GM21717 (cell line): ENCODE data around the gene ITGAD.

Experiments
- ATAC-seq: cut with Tn5 transposase; IDR thresholded peaks from one replicate; pipeline ENCODE4 v1.9.1; 2021; ENCODE audit warnings: mild to moderate bottlenecking, moderate library complexity; ENCODE audit not compliant: unreplicated experiment

ITGAD gene

DNA sequence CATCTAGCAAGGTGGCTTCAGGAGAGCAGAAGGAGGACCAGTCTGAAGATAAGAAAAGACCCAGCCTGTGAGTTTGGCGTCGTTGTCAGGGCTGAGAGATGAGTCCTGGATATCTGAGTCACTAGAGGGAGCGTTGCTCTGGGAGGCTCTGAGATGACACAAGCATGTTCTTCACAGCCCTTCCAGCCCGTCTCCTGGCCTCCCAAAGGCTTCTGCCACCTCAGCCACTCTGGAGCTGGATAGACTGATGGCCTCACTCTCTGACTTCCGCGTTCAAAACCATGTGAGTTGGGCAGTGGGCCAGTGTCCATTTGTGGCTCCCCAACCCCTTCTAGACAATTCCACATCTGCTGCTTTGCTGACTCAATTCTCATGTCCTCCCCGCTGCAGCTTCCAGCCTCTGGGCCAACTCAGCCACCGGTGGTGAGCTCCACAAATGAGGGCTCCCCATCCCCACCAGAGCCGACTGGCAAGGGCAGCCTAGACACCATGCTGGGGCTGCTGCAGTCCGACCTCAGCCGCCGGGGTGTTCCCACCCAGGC is 81.1 kb downstream of the ITGAD start:
- ATAC-seq = no peak

DNA sequence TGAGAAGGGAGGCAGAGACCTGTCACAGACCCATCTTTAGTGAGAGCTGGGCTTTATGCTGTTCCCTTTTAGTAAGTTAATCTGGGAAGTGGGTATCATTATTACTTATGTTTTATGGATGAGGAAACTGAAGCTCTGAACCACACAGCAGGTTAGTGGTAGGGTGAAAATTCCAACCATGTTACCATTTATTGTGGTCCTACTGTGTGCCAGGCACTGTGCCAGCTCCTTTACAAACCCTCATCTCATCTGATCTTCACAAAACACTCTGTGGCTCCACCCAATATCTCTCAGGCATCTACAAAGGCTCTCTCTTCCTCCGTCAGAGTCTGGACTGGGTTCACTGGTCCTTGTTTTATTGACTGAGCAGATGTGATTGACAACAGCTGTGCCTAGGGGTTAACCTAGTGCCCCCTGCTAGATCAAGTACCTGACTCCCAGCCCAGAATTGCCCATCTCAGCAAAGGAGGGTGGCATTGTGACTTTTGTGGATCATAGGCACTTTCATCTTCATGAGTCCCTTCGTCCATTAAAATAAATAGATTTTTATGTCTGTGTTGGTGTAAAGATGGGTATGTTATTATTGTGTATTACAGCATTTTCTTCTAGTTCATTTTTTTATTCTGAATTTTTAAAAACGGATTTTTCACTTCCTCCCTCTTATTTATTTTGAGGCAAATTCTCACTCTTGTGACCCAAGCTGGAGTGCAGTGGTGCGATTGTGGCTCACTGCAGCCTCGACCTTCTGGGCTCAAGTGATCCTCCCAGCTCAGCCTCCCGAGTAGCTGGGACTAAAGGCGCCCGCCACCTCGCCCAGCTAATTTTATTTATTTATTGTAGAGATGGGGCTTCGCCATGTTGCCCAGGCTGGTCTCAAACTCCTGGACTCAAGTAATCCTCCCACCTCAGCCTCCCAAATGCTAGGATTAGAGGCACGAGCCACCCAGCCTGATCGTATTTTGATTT is 81.9 kb downstream of the ITGAD start:
- no peak for ATAC-seq

DNA sequence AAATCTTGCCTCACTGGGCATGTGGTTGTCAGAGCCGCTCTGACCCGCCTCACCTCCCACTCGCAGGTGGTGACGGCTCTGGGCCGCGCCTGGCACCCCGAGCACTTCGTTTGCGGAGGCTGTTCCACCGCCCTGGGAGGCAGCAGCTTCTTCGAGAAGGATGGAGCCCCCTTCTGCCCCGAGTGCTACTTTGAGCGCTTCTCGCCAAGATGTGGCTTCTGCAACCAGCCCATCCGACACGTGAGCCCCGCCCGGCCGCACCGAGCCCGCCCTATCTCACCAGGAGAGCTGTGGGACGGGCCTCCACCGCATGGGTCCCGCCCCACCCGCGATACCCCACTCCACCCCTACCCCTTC is 82.8 kb downstream of the ITGAD start:
- ATAC-seq = no peak
